IPS-18a (cell line): Measurements from ENCODE around the gene TOMM7.

Experiments
- H3K27ac ChIP-seq: one replicate; pipeline ENCODE4 v1.5.1; 2013; ENCODE audit warnings: low read length
- H3K27me3 ChIP-seq: one replicate; pipeline ENCODE4 v1.6.1; 2013; ENCODE audit warnings: mild to moderate bottlenecking, low read length; ENCODE audit not compliant: control insufficient read depth, insufficient read depth
- H3K36me3 ChIP-seq: one replicate; pipeline ENCODE4 v1.6.1; 2013; ENCODE audit warnings: low read depth, low read length; ENCODE audit not compliant: control insufficient read depth
- H3K4me1 ChIP-seq: one replicate; pipeline ENCODE4 v1.6.1; 2013; ENCODE audit warnings: low read depth, low read length; ENCODE audit not compliant: control insufficient read depth
- H3K4me3 ChIP-seq: one replicate; pipeline ENCODE4 v1.5.1; 2013; ENCODE audit warnings: low read length
- H3K9ac ChIP-seq: one replicate; pipeline ENCODE4 v1.6.1; 2013; ENCODE audit warnings: mild to moderate bottlenecking, low read length, moderate library complexity
- H3K9me3 ChIP-seq: one replicate; pipeline ENCODE4 v1.6.1; 2013; ENCODE audit warnings: low read depth, low read length; ENCODE audit not compliant: control insufficient read depth

TOMM7 gene

DNA sequence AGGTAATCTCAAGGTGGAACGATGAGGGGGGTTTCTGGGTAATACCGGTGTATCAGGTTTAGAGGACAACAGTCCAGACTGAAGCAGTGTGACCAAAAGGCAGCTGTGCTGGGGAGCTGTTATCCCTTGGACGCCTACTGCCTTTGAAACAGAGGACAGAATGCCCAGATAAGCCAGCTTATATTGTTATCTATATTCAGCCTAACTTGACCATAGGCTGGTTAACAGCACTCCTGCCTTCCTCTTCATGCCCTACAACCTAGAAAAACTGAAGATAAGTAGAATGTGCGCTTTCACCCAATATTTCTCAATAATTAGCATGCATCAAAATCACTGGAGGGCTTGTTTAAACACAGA, 50.8 kb downstream of the TOMM7 start:
- no peak overlapping the region for H3K27ac ChIP-seq
- no peaks in the 10 kb centered on the region for H3K4me1 ChIP-seq
- H3K27me3 ChIP-seq: no peaks in the 10 kb centered on the region
- no peaks in the 10 kb centered on the region for H3K9me3 ChIP-seq
- H3K36me3 ChIP-seq: no peaks in the 10 kb centered on the region
- H3K9ac ChIP-seq: no peak overlapping the region
- no peak overlapping the region for H3K4me3 ChIP-seq

DNA sequence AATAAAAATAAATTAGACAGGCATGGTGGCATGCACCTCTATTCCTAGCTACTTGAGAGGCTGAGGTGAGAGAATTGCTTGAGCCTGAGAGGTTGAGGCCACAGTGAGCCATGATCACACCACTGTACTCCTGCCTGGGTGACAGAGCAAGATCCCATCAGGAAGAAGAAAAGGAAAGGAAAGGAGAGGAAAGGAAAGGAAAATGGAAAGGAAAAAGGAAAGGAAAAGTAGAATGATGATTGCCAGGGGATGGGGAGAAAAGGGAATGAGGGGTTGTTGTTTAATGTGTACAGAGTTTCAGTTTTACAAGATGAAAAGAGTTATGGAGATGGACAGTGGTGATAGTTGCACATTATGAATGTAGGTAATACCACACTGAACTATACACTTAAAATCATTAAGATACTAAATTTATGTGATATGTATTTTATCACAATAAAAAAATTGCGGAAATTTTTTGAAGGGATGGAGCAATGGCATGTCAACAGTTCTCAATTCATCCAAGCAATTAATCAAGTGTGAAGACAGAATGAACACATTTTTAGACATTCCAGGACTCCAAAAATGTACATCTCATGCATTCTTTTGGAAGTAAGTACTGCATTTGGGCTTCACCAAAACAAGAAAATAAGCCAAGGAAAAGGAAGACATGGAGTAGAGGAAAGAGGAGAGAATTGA, 51.3 kb downstream of the TOMM7 start:
- H3K4me1 ChIP-seq: no peaks in the 10 kb centered on the region
- no peak overlapping the region for H3K4me3 ChIP-seq
- H3K36me3 ChIP-seq: no peaks in the 10 kb centered on the region
- H3K9me3 ChIP-seq: no peaks in the 10 kb centered on the region
- H3K27me3 ChIP-seq: no peaks in the 10 kb centered on the region
- H3K27ac ChIP-seq: no peak overlapping the region
- H3K9ac ChIP-seq: no peak overlapping the region

DNA sequence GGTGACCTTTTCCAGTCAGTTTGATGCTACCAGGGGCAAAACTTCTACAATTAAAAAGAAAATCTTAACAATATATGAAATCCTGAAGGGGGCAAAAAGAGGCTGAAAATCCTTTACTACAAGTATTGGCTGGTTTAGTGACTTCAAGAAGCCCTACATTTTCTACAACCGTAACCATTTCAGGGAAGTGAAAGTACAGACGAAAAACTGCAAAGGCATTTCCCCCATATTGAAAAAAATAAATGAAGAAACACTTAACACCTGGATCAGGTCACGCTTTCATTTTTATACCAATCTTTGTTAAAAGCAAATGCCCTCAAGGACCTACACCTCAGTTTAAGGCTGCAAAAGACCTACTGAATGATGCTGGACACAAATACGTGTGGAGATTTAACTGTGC, 57.0 kb downstream of the TOMM7 start:
- Histone ChIP-seq H3K36me3 (no peaks in the 10 kb centered on the region), H3K27ac (no peak overlapping the region), H3K9me3 (no peaks in the 10 kb centered on the region), H3K4me3 (no peak overlapping the region), H3K27me3 (no peaks in the 10 kb centered on the region), H3K9ac (no peak overlapping the region), H3K4me1 (no peaks in the 10 kb centered on the region)
